ENCODE results near the gene GRIA4.

Gene GRIA4

DNA sequence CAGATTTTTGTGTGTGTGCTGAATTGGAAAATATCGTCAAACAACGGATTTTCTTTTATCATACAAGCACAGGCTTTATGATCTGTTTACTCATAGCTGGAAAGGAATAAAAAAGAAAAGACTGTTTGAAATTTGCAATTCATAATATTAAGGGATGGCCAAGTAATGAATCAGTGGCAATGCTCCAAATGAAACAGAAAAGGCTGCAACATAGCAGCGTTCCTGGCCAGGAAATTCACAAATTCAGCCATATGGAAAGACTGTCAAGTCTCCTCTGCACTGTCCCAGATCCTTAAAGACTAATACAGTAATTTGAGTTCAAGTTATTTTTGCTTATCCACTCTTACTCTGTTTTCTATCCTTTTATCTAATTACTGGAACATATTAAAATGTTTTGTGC, 313.9 kb downstream of the GRIA4 start:
- no peaks in the 10 kb centered on the region for H3K9me3 ChIP-seq (ENCODE audit: control insufficient read depth, insufficient read depth, low read depth, low read length)
- ChIA-PET POLR2A (no interaction called here), CTCF (no interaction called here)
- TF ChIP-seq, protein P1, sequence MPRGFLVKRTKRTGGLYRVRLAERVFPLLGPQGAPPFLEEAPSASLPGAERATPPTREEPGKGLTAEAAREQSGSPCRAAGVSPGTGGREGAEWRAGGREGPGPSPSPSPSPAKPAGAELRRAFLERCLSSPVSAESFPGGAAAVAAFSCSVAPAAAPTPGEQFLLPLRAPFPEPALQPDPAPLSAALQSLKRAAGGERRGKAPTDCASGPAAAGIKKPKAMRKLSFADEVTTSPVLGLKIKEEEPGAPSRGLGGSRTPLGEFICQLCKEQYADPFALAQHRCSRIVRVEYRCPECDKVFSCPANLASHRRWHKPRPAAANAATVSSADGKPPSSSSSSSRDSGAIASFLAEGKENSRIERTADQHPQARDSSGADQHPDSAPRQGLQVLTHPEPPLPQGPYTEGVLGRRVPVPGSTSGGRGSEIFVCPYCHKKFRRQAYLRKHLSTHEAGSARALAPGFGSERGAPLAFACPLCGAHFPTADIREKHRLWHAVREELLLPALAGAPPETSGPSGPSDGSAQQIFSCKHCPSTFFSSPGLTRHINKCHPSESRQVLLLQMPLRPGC (tag by site-specific recombination; IDR thresholded peaks at IDR 0.05) = no peak
- TF ChIP-seq ZNF510 (tag by site-specific recombination; IDR thresholded peaks at IDR 0.05; ENCODE audit: insufficient replicate concordance) = no peak
- TF ChIP-seq MEIS1 (CRISPR knock-in tag; IDR thresholded peaks at IDR 0.05; ENCODE audit: borderline replicate concordance) = no peak
- no peak for TF ChIP-seq ZNF426 (tag by site-specific recombination; IDR thresholded peaks at IDR 0.05)
- no peaks in the 10 kb centered on the region for H3K36me3 ChIP-seq (ENCODE audit: control insufficient read depth in 2 of 2, insufficient read depth in 1 of 2, low read length in 2 of 2)
- no peaks in the 10 kb centered on the region for H3K4me1 ChIP-seq (ENCODE audit: control insufficient read depth, insufficient read depth, low read length)
- H3K4me3 ChIP-seq (ENCODE audit: low read depth, low read length) = no peak overlapping the region
- no peak overlapping the region for H3K27ac ChIP-seq (ENCODE audit: extremely low read depth, low read depth, low read length)

DNA sequence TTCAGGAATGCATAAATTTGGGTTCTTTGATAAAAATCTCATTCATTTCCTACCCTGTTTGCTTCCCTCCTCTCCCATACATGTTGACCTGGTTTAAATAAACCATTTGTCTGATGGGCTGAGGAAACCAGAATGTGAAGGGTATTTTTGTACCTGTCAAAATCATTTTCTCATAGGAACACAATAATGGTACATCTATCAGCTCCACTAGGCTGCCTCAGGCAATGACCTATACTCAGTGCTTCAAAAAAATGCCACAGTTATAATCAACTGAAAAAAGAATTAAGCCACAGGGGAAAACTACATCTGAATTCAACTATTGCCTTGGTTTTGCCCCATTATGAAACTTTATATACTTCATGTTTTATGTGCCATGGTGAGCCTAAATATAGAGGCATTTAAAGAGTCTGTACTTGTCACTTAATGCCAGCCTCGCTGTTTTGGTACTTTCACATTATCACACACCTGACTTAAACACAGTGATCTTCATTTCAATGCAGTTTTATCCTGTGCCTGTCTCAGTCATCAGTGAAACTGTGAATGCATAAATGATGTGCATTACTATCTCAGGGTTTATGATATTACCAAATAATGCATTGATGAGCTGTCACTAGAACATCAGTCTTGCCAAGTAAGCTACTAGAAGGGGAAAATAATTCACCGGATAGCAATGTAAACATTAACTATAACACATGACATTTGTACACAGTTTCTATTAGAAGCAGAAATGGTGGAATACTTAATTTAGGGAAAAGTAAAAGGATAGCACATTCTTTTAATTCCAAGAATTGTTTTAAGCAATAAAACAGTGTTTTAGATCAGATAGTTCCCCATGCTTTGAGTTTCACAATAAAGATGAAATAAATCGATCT, 319.4 kb downstream of the GRIA4 start:
- no peak for TF ChIP-seq REPIN1 (tag by site-specific recombination; IDR thresholded peaks at IDR 0.05; ENCODE audit: low read depth)
- no peak for TF ChIP-seq ZNF221 (tag by site-specific recombination; IDR thresholded peaks at IDR 0.05; ENCODE audit: borderline replicate concordance)
- TF ChIP-seq, protein P2, sequence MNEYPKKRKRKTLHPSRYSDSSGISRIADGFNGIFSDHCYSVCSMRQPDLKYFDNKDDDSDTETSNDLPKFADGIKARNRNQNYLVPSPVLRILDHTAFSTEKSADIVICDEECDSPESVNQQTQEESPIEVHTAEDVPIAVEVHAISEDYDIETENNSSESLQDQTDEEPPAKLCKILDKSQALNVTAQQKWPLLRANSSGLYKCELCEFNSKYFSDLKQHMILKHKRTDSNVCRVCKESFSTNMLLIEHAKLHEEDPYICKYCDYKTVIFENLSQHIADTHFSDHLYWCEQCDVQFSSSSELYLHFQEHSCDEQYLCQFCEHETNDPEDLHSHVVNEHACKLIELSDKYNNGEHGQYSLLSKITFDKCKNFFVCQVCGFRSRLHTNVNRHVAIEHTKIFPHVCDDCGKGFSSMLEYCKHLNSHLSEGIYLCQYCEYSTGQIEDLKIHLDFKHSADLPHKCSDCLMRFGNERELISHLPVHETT (tag by site-specific recombination; IDR thresholded peaks at IDR 0.05) = no peak
- TF ChIP-seq GLIS1 (tag by site-specific recombination; IDR thresholded peaks at IDR 0.05) = no peak
- TF ChIP-seq, protein P3, sequence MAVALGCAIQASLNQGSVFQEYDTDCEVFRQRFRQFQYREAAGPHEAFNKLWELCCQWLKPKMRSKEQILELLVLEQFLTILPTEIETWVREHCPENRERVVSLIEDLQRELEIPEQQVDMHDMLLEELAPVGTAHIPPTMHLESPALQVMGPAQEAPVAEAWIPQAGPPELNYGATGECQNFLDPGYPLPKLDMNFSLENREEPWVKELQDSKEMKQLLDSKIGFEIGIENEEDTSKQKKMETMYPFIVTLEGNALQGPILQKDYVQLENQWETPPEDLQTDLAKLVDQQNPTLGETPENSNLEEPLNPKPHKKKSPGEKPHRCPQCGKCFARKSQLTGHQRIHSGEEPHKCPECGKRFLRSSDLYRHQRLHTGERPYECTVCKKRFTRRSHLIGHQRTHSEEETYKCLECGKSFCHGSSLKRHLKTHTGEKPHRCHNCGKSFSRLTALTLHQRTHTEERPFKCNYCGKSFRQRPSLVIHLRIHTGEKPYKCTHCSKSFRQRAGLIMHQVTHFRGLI (tag by site-specific recombination; IDR thresholded peaks at IDR 0.05) = no peak
- TF ChIP-seq ZNF133 (tag by site-specific recombination; IDR thresholded peaks at IDR 0.05) = no peak
- TF ChIP-seq, protein P4, sequence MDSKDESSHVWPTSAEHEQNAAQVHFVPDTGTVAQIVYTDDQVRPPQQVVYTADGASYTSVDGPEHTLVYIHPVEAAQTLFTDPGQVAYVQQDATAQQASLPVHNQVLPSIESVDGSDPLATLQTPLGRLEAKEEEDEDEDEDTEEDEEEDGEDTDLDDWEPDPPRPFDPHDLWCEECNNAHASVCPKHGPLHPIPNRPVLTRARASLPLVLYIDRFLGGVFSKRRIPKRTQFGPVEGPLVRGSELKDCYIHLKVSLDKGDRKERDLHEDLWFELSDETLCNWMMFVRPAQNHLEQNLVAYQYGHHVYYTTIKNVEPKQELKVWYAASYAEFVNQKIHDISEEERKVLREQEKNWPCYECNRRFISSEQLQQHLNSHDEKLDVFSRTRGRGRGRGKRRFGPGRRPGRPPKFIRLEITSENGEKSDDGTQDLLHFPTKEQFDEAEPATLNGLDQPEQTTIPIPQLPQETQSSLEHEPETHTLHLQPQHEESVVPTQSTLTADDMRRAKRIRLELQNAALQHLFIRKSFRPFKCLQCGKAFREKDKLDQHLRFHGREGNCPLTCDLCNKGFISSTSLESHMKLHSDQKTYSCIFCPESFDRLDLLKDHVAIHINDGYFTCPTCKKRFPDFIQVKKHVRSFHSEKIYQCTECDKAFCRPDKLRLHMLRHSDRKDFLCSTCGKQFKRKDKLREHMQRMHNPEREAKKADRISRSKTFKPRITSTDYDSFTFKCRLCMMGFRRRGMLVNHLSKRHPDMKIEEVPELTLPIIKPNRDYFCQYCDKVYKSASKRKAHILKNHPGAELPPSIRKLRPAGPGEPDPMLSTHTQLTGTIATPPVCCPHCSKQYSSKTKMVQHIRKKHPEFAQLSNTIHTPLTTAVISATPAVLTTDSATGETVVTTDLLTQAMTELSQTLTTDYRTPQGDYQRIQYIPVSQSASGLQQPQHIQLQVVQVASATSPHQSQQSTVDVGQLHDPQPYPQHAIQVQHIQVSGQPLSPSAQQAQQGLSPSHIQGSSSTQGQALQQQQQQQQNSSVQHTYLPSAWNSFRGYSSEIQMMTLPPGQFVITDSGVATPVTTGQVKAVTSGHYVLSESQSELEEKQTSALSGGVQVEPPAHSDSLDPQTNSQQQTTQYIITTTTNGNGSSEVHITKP (tag by site-specific recombination; IDR thresholded peaks at IDR 0.05) = no peak
- no peak for TF ChIP-seq ZNF324 (tag by site-specific recombination; IDR thresholded peaks at IDR 0.05)
- no peak for TF ChIP-seq ZNF585B (tag by site-specific recombination; IDR thresholded peaks at IDR 0.05)
- TF ChIP-seq ZNF48 (tag by site-specific recombination; IDR thresholded peaks at IDR 0.05) = no peak
- no peak for TF ChIP-seq RBAK (tag by site-specific recombination; IDR thresholded peaks at IDR 0.05)
- no peaks in the 10 kb centered on the region for H3K36me3 ChIP-seq (ENCODE audit: control insufficient read depth in 2 of 2, insufficient read depth in 1 of 2, low read length in 2 of 2)
- no peaks in the 10 kb centered on the region for H3K9me3 ChIP-seq (ENCODE audit: control insufficient read depth, insufficient read depth, low read depth, low read length)
- no peak overlapping the region for H3K4me3 ChIP-seq (ENCODE audit: low read depth, low read length)
- ChIA-PET POLR2A (no interaction called here), CTCF (no interaction called here)
- H3K4me1 ChIP-seq (ENCODE audit: control insufficient read depth, insufficient read depth, low read length) = no peaks in the 10 kb centered on the region
- H3K27ac ChIP-seq (ENCODE audit: extremely low read depth, low read depth, low read length) = no peak overlapping the region

All from HEK293 (cell line).